HK-2 (cell line): ENCODE results near the gene SEM1.
"Not testable (repeated sequence)": the region's sequence is repeated elsewhere in the genome, so short reads cannot be mapped to it uniquely, and the experiment has no call there.

ENCODE experiments used
- DNase-seq: peaks from one replicate; pipeline ENCODE4 v3.0.0-alpha.2; 2018; ENCODE audit not compliant: unreplicated experiment

Gene SEM1

GRCh38 chr7:96663457-96663856 lies 46.2 kb downstream of the SEM1 start:
- no peak for DNase-seq

GRCh38 chr7:96662151-96662550 lies 47.5 kb downstream of the SEM1 start:
- not testable (repeated sequence) for DNase-seq

DNA sequence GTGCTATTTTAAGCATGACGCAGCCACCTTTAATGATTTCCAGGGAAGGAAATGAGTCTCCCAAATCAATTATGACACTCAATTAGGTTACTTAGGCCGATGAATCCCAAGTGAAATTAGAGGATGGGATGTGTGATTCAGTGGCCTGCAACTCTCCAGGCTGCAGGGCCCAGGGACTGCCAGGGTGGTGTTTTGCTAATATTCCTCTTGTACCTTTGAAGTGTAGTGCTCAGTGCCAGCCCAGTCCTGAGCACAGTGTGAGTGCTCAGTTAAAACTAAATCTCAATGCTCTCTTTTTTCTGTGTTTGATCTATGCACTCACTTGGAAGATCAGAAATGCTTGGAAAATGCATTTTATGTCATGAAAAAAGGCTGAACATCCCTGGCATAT lies 51.6 kb downstream of the SEM1 start:
- no peak for DNase-seq

- DNase-seq, result peak; percentile 58
Measured at GRCh38 chr7:96657347-96658021, 52.2 kb downstream of the SEM1 start.

- no peak for DNase-seq
Measured at GRCh38 chr7:96655956-96656355, 53.7 kb downstream of the SEM1 start.

DNA sequence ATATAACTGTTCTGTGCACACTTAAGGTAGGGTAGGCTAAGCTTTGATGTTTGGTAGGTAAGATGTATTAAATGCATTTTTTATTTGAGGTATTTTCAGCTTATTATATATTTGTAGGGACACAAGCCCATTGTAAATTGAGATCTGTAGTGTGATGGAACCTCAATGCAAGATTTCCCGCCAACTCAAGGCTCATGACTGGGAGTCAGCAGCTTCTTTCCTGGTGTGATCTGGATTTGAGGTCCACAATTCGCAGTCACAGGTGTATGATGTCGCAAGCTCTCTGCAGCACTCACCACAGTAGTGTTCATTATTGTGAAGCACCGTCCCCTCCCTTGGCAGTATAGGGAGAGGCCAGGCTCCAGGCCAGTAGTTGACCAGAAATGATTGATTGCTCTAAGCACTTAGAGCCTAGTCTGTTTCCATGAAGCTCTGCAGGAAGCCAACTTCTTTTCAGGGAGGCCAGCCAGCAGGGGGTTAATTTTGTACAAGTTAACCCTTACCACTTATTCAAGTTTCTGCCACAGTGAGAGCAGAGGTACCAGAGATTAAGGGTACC lies 54.9 kb downstream of the SEM1 start:
- DNase-seq, result no peak

GRCh38 chr7:96649981-96650380 lies 59.7 kb downstream of the SEM1 start:
- DNase-seq, result no peak

DNA sequence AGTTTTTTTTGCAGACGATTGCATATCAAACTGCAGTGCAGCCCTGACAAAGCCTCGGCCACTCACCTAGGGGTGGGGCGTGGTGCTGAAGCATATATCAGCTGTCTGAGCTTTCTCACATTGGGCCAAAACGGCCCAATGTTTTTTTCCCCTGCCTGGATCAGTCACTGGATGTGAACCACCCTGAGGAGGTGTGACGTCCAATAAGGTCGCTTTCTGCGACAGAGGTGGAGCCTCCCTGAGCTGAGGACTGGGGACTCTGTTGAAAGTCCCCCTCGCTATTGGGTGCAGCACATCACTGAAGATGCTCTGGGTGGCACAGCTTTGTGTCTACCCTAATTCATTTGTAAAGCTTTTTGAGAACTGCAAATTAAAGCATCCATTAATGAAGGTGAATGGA lies 60.9 kb downstream of the SEM1 start:
- no peak for DNase-seq

- DNase-seq, result no peak
Measured at GRCh38 chr7:96647733-96648132, 61.9 kb downstream of the SEM1 start.

GRCh38 chr7:96645084-96645483 lies 64.6 kb downstream of the SEM1 start:
- no peak for DNase-seq

DNA sequence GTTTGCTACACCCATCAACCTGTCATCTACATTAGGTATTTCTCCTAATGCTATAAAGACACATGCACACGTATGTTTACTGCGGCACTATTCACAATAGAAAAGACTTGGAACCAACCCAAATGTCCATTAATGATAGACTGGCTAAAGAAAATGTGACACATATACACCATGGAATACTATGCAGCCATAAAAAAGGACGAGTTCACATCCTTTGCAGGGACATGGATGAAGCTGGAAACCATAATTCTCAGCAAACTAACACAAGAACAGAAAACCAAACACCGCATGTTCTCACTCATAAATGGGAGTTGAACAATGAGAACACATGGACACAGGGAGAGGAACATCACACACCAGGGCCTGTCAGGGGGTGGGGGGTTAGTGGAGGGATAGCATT lies 66.2 kb downstream of the SEM1 start:
- not testable (repeated sequence) for DNase-seq

GRCh38 chr7:96640054-96640453 lies 69.6 kb downstream of the SEM1 start:
- DNase-seq, result no peak
